HCT116 (cell line): ENCODE results near the gene FAT1.

Experiments used
- CEBPB ChIP-seq: IDR thresholded peaks from 2 replicates; pipeline ENCODE4 v1.6.1; 2012; ENCODE audit warnings: low read depth
- EZH2 ChIP-seq: fragments of 200-600 bp; sonication (generic); IDR thresholded peaks from 2 replicates; pipeline ENCODE4 v1.6.1; 2017; ENCODE audit warnings: antibody characterized with exemption, mixed run types
- EZH2phosphoT487 ChIP-seq: fragments of 200-600 bp; IDR thresholded peaks from 2 replicates; pipeline ENCODE4 v1.6.1; 2018; ENCODE audit warnings: antibody characterized with exemption, borderline replicate concordance
- FOSL1 ChIP-seq: IDR thresholded peaks from 2 replicates; pipeline ENCODE4 v1.6.1; 2012; ENCODE audit warnings: low read depth
- JUND ChIP-seq: IDR thresholded peaks from 2 replicates; pipeline ENCODE4 v1.6.1; 2012
- POLR2AphosphoS5 ChIP-seq: IDR thresholded peaks from 2 replicates; pipeline ENCODE4 v1.6.1; 2011; ENCODE audit warnings: mild to moderate bottlenecking, low read depth, low read length, moderate library complexity
- RAD21 ChIP-seq: IDR thresholded peaks from 2 replicates; pipeline ENCODE4 v1.6.1; 2012; ENCODE audit warnings: low read depth, mild to moderate bottlenecking
- ZNF274 ChIP-seq: fragments of 200-500 bp; sonication (Bioruptor generic); IDR thresholded peaks from 2 replicates; pipeline ENCODE4 v1.6.1; 2014; ENCODE audit warnings: mild to moderate bottlenecking, low read depth, low read length, inconsistent platforms
- TF ChIP-seq, protein P1 (sequence below): IDR thresholded peaks from 2 replicates; pipeline ENCODE4 v1.6.1; 2012
- TF ChIP-seq, protein P2 (sequence below), 3 experiments: fragments of 200-600 bp in 1 of 3; sonication (generic) in 1 of 3; IDR thresholded peaks in 2 of 3; conservative IDR thresholded peaks in 1 of 3; 2 replicates each; pipeline ENCODE4 v1.5.1; 2012 to 2017; ENCODE audit warnings: low read depth in 2 of 3, low read length in 2 of 3, antibody characterized with exemption in 1 of 3, borderline replicate concordance in 1 of 3, control low read depth in 1 of 3, mild to moderate bottlenecking in 1 of 3, mixed read lengths in 1 of 3, mixed run types in 1 of 3, moderate library complexity in 1 of 3; ENCODE audit not compliant: insufficient read depth in 1 of 3
- TF ChIP-seq, protein P3 (sequence below): IDR thresholded peaks from 2 replicates; pipeline ENCODE4 v1.6.1; 2012

DNA sequence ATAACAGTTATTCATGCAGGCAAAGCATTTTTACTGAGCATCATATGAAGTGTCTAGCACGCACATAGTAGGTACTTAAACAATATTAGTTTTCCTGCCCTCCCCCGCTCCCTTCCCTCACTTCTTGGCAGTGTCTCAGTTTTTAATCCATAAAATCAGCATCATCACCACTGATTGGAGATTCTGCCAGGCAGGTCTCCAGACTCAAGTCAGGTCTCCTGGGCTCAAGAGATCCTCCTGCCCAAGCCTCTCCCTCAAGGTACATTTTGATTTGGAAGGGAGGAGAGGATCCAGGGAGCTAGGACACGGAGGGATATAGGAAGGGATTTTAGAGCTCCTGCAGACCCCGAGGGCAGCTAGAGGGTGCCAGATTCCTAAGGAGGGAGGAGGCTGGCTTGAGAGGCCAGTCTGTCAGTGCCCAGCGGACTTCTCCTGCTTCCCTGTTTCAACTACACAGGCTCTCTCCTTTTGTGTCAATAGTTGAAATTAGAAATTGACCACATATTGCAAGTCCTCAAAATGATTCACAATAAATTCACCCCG lies 4.4 kb upstream of the FAT1 start:
- TF ChIP-seq, protein P1, sequence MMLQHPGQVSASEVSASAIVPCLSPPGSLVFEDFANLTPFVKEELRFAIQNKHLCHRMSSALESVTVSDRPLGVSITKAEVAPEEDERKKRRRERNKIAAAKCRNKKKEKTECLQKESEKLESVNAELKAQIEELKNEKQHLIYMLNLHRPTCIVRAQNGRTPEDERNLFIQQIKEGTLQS: no peak
- TF ChIP-seq, protein P2, sequence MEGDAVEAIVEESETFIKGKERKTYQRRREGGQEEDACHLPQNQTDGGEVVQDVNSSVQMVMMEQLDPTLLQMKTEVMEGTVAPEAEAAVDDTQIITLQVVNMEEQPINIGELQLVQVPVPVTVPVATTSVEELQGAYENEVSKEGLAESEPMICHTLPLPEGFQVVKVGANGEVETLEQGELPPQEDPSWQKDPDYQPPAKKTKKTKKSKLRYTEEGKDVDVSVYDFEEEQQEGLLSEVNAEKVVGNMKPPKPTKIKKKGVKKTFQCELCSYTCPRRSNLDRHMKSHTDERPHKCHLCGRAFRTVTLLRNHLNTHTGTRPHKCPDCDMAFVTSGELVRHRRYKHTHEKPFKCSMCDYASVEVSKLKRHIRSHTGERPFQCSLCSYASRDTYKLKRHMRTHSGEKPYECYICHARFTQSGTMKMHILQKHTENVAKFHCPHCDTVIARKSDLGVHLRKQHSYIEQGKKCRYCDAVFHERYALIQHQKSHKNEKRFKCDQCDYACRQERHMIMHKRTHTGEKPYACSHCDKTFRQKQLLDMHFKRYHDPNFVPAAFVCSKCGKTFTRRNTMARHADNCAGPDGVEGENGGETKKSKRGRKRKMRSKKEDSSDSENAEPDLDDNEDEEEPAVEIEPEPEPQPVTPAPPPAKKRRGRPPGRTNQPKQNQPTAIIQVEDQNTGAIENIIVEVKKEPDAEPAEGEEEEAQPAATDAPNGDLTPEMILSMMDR (IDR thresholded peaks at IDR 0.05 in 2 of 3, conservative IDR thresholded peaks at IDR 0.05 in 1 of 3; ENCODE audit: borderline replicate concordance in 1 of 3, insufficient read depth in 1 of 3, low read depth in 2 of 3, low read length in 2 of 3): no peak; a peak in 1 of 6 replicates
- TF ChIP-seq JUND (no peak), EZH2phosphoT487 (no peak), CEBPB (no peak), FOSL1 (no peak), ZNF274 (no peak), EZH2 (no peak), POLR2AphosphoS5 (peak; percentile 40; the same call in 1 of the 2 replicates), RAD21 (no peak)
- TF ChIP-seq, protein P3, sequence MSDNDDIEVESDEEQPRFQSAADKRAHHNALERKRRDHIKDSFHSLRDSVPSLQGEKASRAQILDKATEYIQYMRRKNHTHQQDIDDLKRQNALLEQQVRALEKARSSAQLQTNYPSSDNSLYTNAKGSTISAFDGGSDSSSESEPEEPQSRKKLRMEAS: no peak
